SK-N-SH (cell line): Measurements from ENCODE around the gene CACNA2D3. TPM values are rescaled to one million over a fixed set of nuclear protein-coding genes. Genes with fewer than 3 reads are reported as not detected.

Experiments
- CTCF ChIA-PET: fragments of 300-600, 350-600 bp; formaldehyde crosslinking; extraction: SDS; loops from one replicate; lab custom pipeline; 2021; lab: Yijun Ruan, JAX
- POLR2A ChIA-PET: fragments of 350-600 bp; sonication (Branson Sonifier 250); formaldehyde crosslinking; extraction: SDS; loops from one replicate; lab custom pipeline; 2020; ENCODE audit warnings: antibody characterized with exemption, inconsistent platforms; lab: Yijun Ruan, JAX
- DNase-seq: peaks from one replicate; pipeline ENCODE4 v3.0.0; 2012
- H2AFZ ChIP-seq: fragments of 200-600 bp; sonication (generic); 2 replicates; pipeline ENCODE4 v1.8.1; 2016; ENCODE audit warnings: antibody characterized with exemption, mild to moderate bottlenecking, low read depth
- H3F3A ChIP-seq: fragments of 200-600 bp; sonication (generic); replicated peaks from 2 replicates; pipeline ENCODE3; 2016; ENCODE audit warnings: antibody characterized with exemption, mild to moderate bottlenecking; ENCODE audit not compliant: insufficient read depth
- H3K27ac ChIP-seq, 2 experiments: fragments of 200-500 bp in 1 of 2; fragments of 200-600 bp in 1 of 2; sonication (Bioruptor generic) in 1 of 2; sonication (generic), shearing (Covaris generic) in 1 of 2; 2 replicates each; pipeline versions ENCODE4 v1.5.1 to v1.6.1; 2014 to 2016; ENCODE audit warnings: low read depth in 2 of 2, inconsistent platforms in 1 of 2, low read length in 1 of 2, mild to moderate bottlenecking in 1 of 2, mixed read lengths in 1 of 2
- H3K27me3 ChIP-seq: fragments of 200-600 bp; sonication (generic), shearing (Covaris generic); 2 replicates; pipeline ENCODE4 v1.6.1; 2016; ENCODE audit warnings: mixed run types; ENCODE audit not compliant: insufficient read depth
- H3K36me3 ChIP-seq, 2 experiments: fragments of 200-500 bp in 1 of 2; fragments of 200-600 bp in 1 of 2; sonication (Bioruptor generic) in 1 of 2; sonication (generic) in 1 of 2; replicated peaks in 1 of 2; 2 replicates each; pipeline versions ENCODE3 to v1.5.1; 2014 to 2016; ENCODE audit warnings: low read length in 1 of 2, mild to moderate bottlenecking in 1 of 2; ENCODE audit not compliant: insufficient read depth in 2 of 2, control insufficient read depth in 1 of 2
- H3K4me1 ChIP-seq, 2 experiments: fragments of 200-500 bp in 1 of 2; fragments of 200-600 bp in 1 of 2; sonication (Bioruptor generic) in 1 of 2; sonication (generic), shearing (Covaris generic) in 1 of 2; 2 replicates each; pipeline versions ENCODE4 v1.5.1 to v1.6.1; 2014 to 2016; ENCODE audit warnings: low read depth in 1 of 2, low read length in 1 of 2, mixed run types in 1 of 2; ENCODE audit not compliant: insufficient read depth in 2 of 2, control insufficient read depth in 1 of 2
- H3K4me2 ChIP-seq: fragments of 200-600 bp; sonication (generic), shearing (Covaris generic); 2 replicates; pipeline ENCODE4 v1.6.1; 2017; ENCODE audit warnings: mixed run types
- H3K4me3 ChIP-seq, 2 experiments: fragments of 200-500 bp in 1 of 2; fragments of 200-600 bp in 1 of 2; sonication (Bioruptor generic) in 1 of 2; sonication (generic), shearing (Covaris generic) in 1 of 2; 2 replicates each; pipeline versions ENCODE4 v1.5.1 to v1.8.1; 2014 to 2016; ENCODE audit warnings: low read depth in 2 of 2, inconsistent platforms in 1 of 2, low read length in 1 of 2, mild to moderate bottlenecking in 1 of 2, mixed read lengths in 1 of 2, moderate library complexity in 1 of 2
- H3K79me2 ChIP-seq: fragments of 200-600 bp; sonication (generic); 2 replicates; pipeline ENCODE4 v1.8.1; 2017; ENCODE audit warnings: mild to moderate bottlenecking; ENCODE audit not compliant: insufficient read depth
- H3K9ac ChIP-seq: fragments of 200-600 bp; sonication (generic); 2 replicates; pipeline ENCODE4 v1.6.1; 2017; ENCODE audit warnings: mixed run types
- H3K9me2 ChIP-seq: fragments of 200-600 bp; sonication (generic); 2 replicates; pipeline ENCODE4 v1.6.1; 2017; ENCODE audit warnings: mixed run types
- H3K9me3 ChIP-seq: fragments of 200-600 bp; sonication (generic); 2 replicates; pipeline ENCODE4 v1.6.1; 2017; ENCODE audit warnings: mixed run types, mild to moderate bottlenecking, moderate library complexity
- H4K20me1 ChIP-seq: fragments of 200-600 bp; sonication (generic); 2 replicates; pipeline ENCODE4 v1.6.1; 2017; ENCODE audit warnings: mild to moderate bottlenecking, mixed run types; ENCODE audit not compliant: insufficient read depth
- CTCF ChIP-seq: fragments of 200-600 bp; sonication (generic); IDR thresholded peaks from 2 replicates; pipeline ENCODE4 v1.6.1; 2017; ENCODE audit warnings: antibody characterized with exemption, mild to moderate bottlenecking, moderate library complexity
- EP300 ChIP-seq, 2 experiments: IDR thresholded peaks; 2 replicates each; pipeline versions ENCODE4 v1.4.0 to v1.6.1; 2012; ENCODE audit warnings: borderline replicate concordance in 1 of 2, low read depth in 1 of 2, low read length in 1 of 2
- FOXJ3 ChIP-seq: sonication (generic); formaldehyde crosslinking; IDR thresholded peaks from 2 replicates; pipeline ENCODE4 v1.5.1; 2020; ENCODE audit warnings: mild to moderate bottlenecking, missing genetic modification reagents
- FOXM1 ChIP-seq: IDR thresholded peaks from 2 replicates; pipeline ENCODE4 v1.4.0; 2012; ENCODE audit warnings: low read depth, mild to moderate bottlenecking
- GATA2 ChIP-seq: sonication (generic); formaldehyde crosslinking; IDR thresholded peaks from 2 replicates; pipeline ENCODE4 v1.5.0; 2020; ENCODE audit warnings: mild to moderate bottlenecking, missing genetic modification reagents
- IRF3 ChIP-seq: fragments of 150-350 bp; IDR thresholded peaks from 2 replicates; pipeline ENCODE4 v1.6.1; 2016; ENCODE audit warnings: mild to moderate bottlenecking, low read depth, low read length
- MAX ChIP-seq: IDR thresholded peaks from 2 replicates; pipeline ENCODE4 v1.4.0; 2012; ENCODE audit warnings: low read depth
- MEF2A ChIP-seq: IDR thresholded peaks from 2 replicates; pipeline ENCODE4 v1.4.0; 2012; ENCODE audit warnings: low read depth, borderline replicate concordance
- NFIC ChIP-seq: IDR thresholded peaks from 2 replicates; pipeline ENCODE4 v1.4.0; 2012; ENCODE audit warnings: borderline replicate concordance
- POLR2AphosphoS5 ChIP-seq: IDR thresholded peaks from 2 replicates; pipeline ENCODE4 v1.6.1; 2012; ENCODE audit warnings: low read depth, low read length
- RAD21 ChIP-seq: IDR thresholded peaks from 2 replicates; pipeline ENCODE4 v1.6.1; 2012; ENCODE audit warnings: mild to moderate bottlenecking, low read length
- RCOR1 ChIP-seq: fragments of 150-350 bp; IDR thresholded peaks from 2 replicates; pipeline ENCODE4 v1.6.1; 2017; ENCODE audit warnings: antibody characterized with exemption, low read length
- REST ChIP-seq: IDR thresholded peaks from 2 replicates; pipeline ENCODE4 v1.6.1; 2012; ENCODE audit warnings: mild to moderate bottlenecking, low read depth, low read length, moderate library complexity
- SIN3A ChIP-seq: IDR thresholded peaks from 2 replicates; pipeline ENCODE4 v1.6.1; 2012; ENCODE audit warnings: low read depth, mild to moderate bottlenecking, low read length, moderate library complexity, borderline replicate concordance
- SMC3 ChIP-seq: IDR thresholded peaks from 2 replicates; pipeline ENCODE4 v1.6.1; 2012; ENCODE audit warnings: low read depth, low read length, improper control_type of control experiment
- YY1 ChIP-seq: IDR thresholded peaks from 2 replicates; pipeline ENCODE4 v1.4.0; 2012; ENCODE audit warnings: low read depth, mild to moderate bottlenecking
- WGBS: methylation state at CpG from one replicate; pipeline ENCODE4 v1.1.6; 2017; ENCODE audit warnings: low lambda C conversion rate; 5-methylcytosine and 5-hydroxymethylcytosine counted together
- polyA plus RNA-seq, 3 experiments: library from polyadenylated mRNA; depleted of rRNA; stranded (reverse); fragments of >200 nt; gene quantifications; 2 replicates each; pipeline ENCODE4 v1.2.3, GENCODE V29; 2012

The CACNA2D3 gene
- polyA plus RNA-seq, 1 of the 3 experiments (the other 2 are of a cell fraction), result 0.15 TPM

- ChIA-PET POLR2A (no interaction called here), CTCF (no interaction called here)
- Histone ChIP-seq H3K4me3 (no peak overlapping the region), H3K9me3 (no peaks in the 10 kb centered on the region), H3K4me2 (no peak overlapping the region), H3K9ac (no peak overlapping the region), H3K27me3 (no peaks in the 10 kb centered on the region), H3F3A (no peaks in the 10 kb centered on the region), H3K27ac (no peak overlapping the region), H2AFZ (no peak overlapping the region), H3K36me3 (no peaks in the 10 kb centered on the region), H3K9me2 (no peaks in the 10 kb centered on the region), H3K4me1 (no peaks in the 10 kb centered on the region), H3K79me2 (no peaks in the 10 kb centered on the region), H4K20me1 (no peaks in the 10 kb centered on the region)
- no peak for TF ChIP-seq FOXM1
- no peak for TF ChIP-seq NFIC
- no peak for TF ChIP-seq RAD21
- no peak for TF ChIP-seq GATA2
- no peak for TF ChIP-seq IRF3
- TF ChIP-seq SIN3A, result no peak
- TF ChIP-seq RCOR1, result no peak
- no peak for TF ChIP-seq MAX
- no peak for TF ChIP-seq EP300 (IDR thresholded peaks at IDR 0.05; ENCODE audit: borderline replicate concordance in 1 of 2, low read depth in 1 of 2, low read length in 1 of 2)
- no peak for DNase-seq
- 6% methylated on average over 3 of the region's 3 CpGs for WGBS
Measured at GRCh38 chr3:54237109-54237508, 114.8 kb downstream of the CACNA2D3 start.

- no peak for DNase-seq
- 10% methylated on average over 4 of the region's 4 CpGs for WGBS
- Histone ChIP-seq H3K4me1 (no peaks in the 10 kb centered on the region), H3K27me3 (no peaks in the 10 kb centered on the region), H3F3A (no peaks in the 10 kb centered on the region), H4K20me1 (no peaks in the 10 kb centered on the region), H3K9ac (no peak overlapping the region), H3K4me3 (no peak overlapping the region), H3K79me2 (no peaks in the 10 kb centered on the region), H3K9me2 (no peaks in the 10 kb centered on the region), H2AFZ (no peak overlapping the region), H3K4me2 (no peak overlapping the region), H3K36me3 (no peaks in the 10 kb centered on the region), H3K9me3 (no peaks in the 10 kb centered on the region), H3K27ac (no peak overlapping the region)
- ChIA-PET CTCF (no interaction called here), POLR2A (no interaction called here)
- TF ChIP-seq SIN3A, result no peak
- no peak for TF ChIP-seq CTCF
- no peak for TF ChIP-seq EP300 (IDR thresholded peaks at IDR 0.05; ENCODE audit: borderline replicate concordance in 1 of 2, low read depth in 1 of 2, low read length in 1 of 2)
- no peak for TF ChIP-seq POLR2AphosphoS5
- no peak for TF ChIP-seq SMC3
- no peak for TF ChIP-seq MAX
- no peak for TF ChIP-seq REST
- no peak for TF ChIP-seq IRF3
- no peak for TF ChIP-seq MEF2A
- TF ChIP-seq FOXM1, result no peak
- no peak for TF ChIP-seq FOXJ3 (CRISPR knock-in tag)
- TF ChIP-seq YY1, result no peak
- TF ChIP-seq RCOR1, result no peak
Measured at GRCh38 chr3:54237788-54238502, 115.6 kb downstream of the CACNA2D3 start.
